H9 (cell line): ENCODE results near the gene TAF5L. TPM values are rescaled to one million over a fixed set of nuclear protein-coding genes. Genes with fewer than 3 reads are reported as not detected.

Source experiments
- DNase-seq: peaks from one replicate; pipeline ENCODE4 v3.0.0-alpha.2; 2017
- H2AFZ ChIP-seq: one replicate; pipeline ENCODE4 v1.6.1; 2013; ENCODE audit warnings: mild to moderate bottlenecking, low read length, control low read depth, moderate library complexity
- H2AK5ac ChIP-seq: 2 replicates; pipeline ENCODE4 v1.6.1; 2013; ENCODE audit warnings: low read length, control low read depth, mixed read lengths; ENCODE audit not compliant: insufficient read length
- H2BK120ac ChIP-seq: one replicate; pipeline ENCODE4 v1.6.1; 2013; ENCODE audit warnings: low read depth, mild to moderate bottlenecking, low read length, control low read depth, inconsistent platforms; ENCODE audit not compliant: poor library complexity, severe bottlenecking
- H2BK12ac ChIP-seq: 2 replicates; pipeline ENCODE4 v1.6.1; 2013; ENCODE audit warnings: low read length, control low read depth, mixed read lengths, low read depth; ENCODE audit not compliant: insufficient read length
- H2BK15ac ChIP-seq: 2 replicates; pipeline ENCODE4 v1.6.1; 2013; ENCODE audit warnings: low read depth, low read length, control low read depth
- H2BK20ac ChIP-seq: one replicate; pipeline ENCODE4 v1.6.1; 2013; ENCODE audit warnings: low read depth, mild to moderate bottlenecking, low read length, control low read depth, inconsistent platforms; ENCODE audit not compliant: poor library complexity, severe bottlenecking
- H2BK5ac ChIP-seq: 2 replicates; pipeline ENCODE4 v1.6.1; 2013; ENCODE audit warnings: low read length, control low read depth, mixed read lengths; ENCODE audit not compliant: insufficient read length
- H3K14ac ChIP-seq: 2 replicates; pipeline ENCODE4 v1.6.1; 2013; ENCODE audit warnings: low read length, control low read depth; ENCODE audit not compliant: insufficient read depth
- H3K18ac ChIP-seq: 2 replicates; pipeline ENCODE4 v1.6.1; 2013; ENCODE audit warnings: low read depth, mild to moderate bottlenecking, mixed read lengths, low read length, control low read depth; ENCODE audit not compliant: insufficient read length
- H3K23ac ChIP-seq: 2 replicates; pipeline ENCODE4 v1.6.1; 2013; ENCODE audit warnings: low read length, control low read depth, mixed read lengths, low read depth; ENCODE audit not compliant: insufficient read length
- H3K23me2 ChIP-seq: 2 replicates; pipeline ENCODE4 v1.6.1; 2013; ENCODE audit warnings: low read depth, mild to moderate bottlenecking, mixed read lengths, low read length, control low read depth; ENCODE audit not compliant: insufficient read length, poor library complexity, severe bottlenecking
- H3K27ac ChIP-seq: 2 replicates; pipeline ENCODE4 v1.5.1; 2013; ENCODE audit warnings: low read length, control low read depth, mixed read lengths, low read depth; ENCODE audit not compliant: insufficient read length
- H3K27me3 ChIP-seq: 2 replicates; pipeline ENCODE4 v1.6.1; 2013; ENCODE audit warnings: low read length, control low read depth, inconsistent platforms; ENCODE audit not compliant: insufficient read depth
- H3K4ac ChIP-seq: 2 replicates; pipeline ENCODE4 v1.6.1; 2013; ENCODE audit warnings: low read depth, mild to moderate bottlenecking, control low read depth, inconsistent platforms, low read length, moderate library complexity
- H3K4me1 ChIP-seq: 2 replicates; pipeline ENCODE4 v1.6.1; 2013; ENCODE audit warnings: low read length, control low read depth, inconsistent platforms; ENCODE audit not compliant: insufficient read depth
- H3K4me2 ChIP-seq: 2 replicates; pipeline ENCODE4 v1.6.1; 2013; ENCODE audit warnings: low read length, control low read depth, mixed read lengths; ENCODE audit not compliant: insufficient read length, insufficient read depth
- H3K56ac ChIP-seq: 2 replicates; pipeline ENCODE4 v1.6.1; 2013; ENCODE audit warnings: low read depth, mild to moderate bottlenecking, mixed read lengths, low read length, control low read depth; ENCODE audit not compliant: insufficient read length
- H3K79me1 ChIP-seq: 2 replicates; pipeline ENCODE4 v1.6.1; 2013; ENCODE audit warnings: low read depth, mild to moderate bottlenecking, moderate library complexity, low read length, control low read depth, inconsistent platforms; ENCODE audit not compliant: insufficient read depth, poor library complexity, severe bottlenecking
- H3K79me2 ChIP-seq: 2 replicates; pipeline ENCODE4 v1.6.1; 2013; ENCODE audit warnings: low read length, control low read depth, inconsistent platforms; ENCODE audit not compliant: insufficient read depth
- H3K9ac ChIP-seq: 2 replicates; pipeline ENCODE4 v1.6.1; 2013; ENCODE audit warnings: low read length, control low read depth, mixed read lengths; ENCODE audit not compliant: insufficient read length; ENCODE audit errors: extremely low read depth
- H3K9me3 ChIP-seq: one replicate; pipeline ENCODE4 v1.6.1; 2013; ENCODE audit warnings: low read depth, low read length, inconsistent platforms; ENCODE audit not compliant: control insufficient read depth
- H3T11ph ChIP-seq: one replicate; pipeline ENCODE4 v1.6.1; 2013; ENCODE audit warnings: mild to moderate bottlenecking, low read length, control low read depth, inconsistent platforms
- H4K20me1 ChIP-seq: one replicate; pipeline ENCODE4 v1.6.1; 2013; ENCODE audit not compliant: control insufficient read depth, insufficient read length, insufficient read depth
- H4K5ac ChIP-seq: 2 replicates; pipeline ENCODE4 v1.6.1; 2013; ENCODE audit warnings: low read depth, mild to moderate bottlenecking, mixed read lengths, low read length, control low read depth; ENCODE audit not compliant: insufficient read length
- H4K8ac ChIP-seq: replicated peaks from 2 replicates; pipeline ENCODE4 v1.6.1; 2013; ENCODE audit warnings: low read length, control low read depth, mixed read lengths, low read depth; ENCODE audit not compliant: insufficient read length
- H4K91ac ChIP-seq: 2 replicates; pipeline ENCODE4 v1.6.1; 2013; ENCODE audit warnings: low read depth, mild to moderate bottlenecking, moderate library complexity, mixed read lengths, low read length, control low read depth; ENCODE audit not compliant: insufficient read length
- H3K27ac Mint-ChIP-seq, 3 experiments: 2 replicates in 2 of 3; 3 replicates in 1 of 3; pipeline ENCODE4 v1.8.0; 2020 to 2021; ENCODE audit warnings: mixed read lengths in 3 of 3, mild to moderate bottlenecking in 1 of 3, moderate library complexity in 1 of 3
- H3K27me3 Mint-ChIP-seq: 2 replicates; pipeline ENCODE4 v1.8.0; 2021; ENCODE audit warnings: low read depth, mild to moderate bottlenecking, moderate library complexity, mixed read lengths
- H3K36me3 Mint-ChIP-seq, 3 experiments: 2 replicates in 2 of 3; 3 replicates in 1 of 3; pipeline ENCODE4 v1.8.0; 2020 to 2021; ENCODE audit warnings: low read depth in 3 of 3, mixed read lengths in 3 of 3; ENCODE audit not compliant: insufficient read depth in 1 of 3
- H3K4me1 Mint-ChIP-seq, 2 experiments: 2 replicates each; pipeline ENCODE4 v1.8.0; 2020; ENCODE audit warnings: mixed read lengths in 2 of 2
- H3K4me3 Mint-ChIP-seq, 2 experiments: 2 replicates in 1 of 2; 3 replicates in 1 of 2; pipeline ENCODE4 v1.8.0; 2020 to 2021; ENCODE audit warnings: mild to moderate bottlenecking in 2 of 2, mixed read lengths in 2 of 2, moderate library complexity in 1 of 2
- H3K9me3 Mint-ChIP-seq, 2 experiments: 2 replicates in 1 of 2; 3 replicates in 1 of 2; pipeline ENCODE4 v1.8.0; 2020; ENCODE audit warnings: mild to moderate bottlenecking in 2 of 2, mixed read lengths in 2 of 2, moderate library complexity in 1 of 2
- CTCF ChIP-seq: fragments of 200-600 bp; sonication (generic); conservative IDR thresholded peaks from 3 replicates; pipeline ENCODE4 v1.8.0; 2021; ENCODE audit warnings: antibody characterized with exemption, mild to moderate bottlenecking
- WGBS: extraction: QIAGEN DNeasy Blood & Tissue Kit; methylation state at CpG from one replicate; pipeline ENCODE4 v1.1.7; 2013; ENCODE audit warnings: missing lambda C conversion rate, low lambda C conversion rate, mixed read lengths; ENCODE audit not compliant: insufficient read length; ENCODE audit errors: extremely low coverage; 5-methylcytosine and 5-hydroxymethylcytosine counted together
- total RNA-seq: library from RNA; stranded (reverse); gene quantifications from 2 replicates; pipeline ENCODE4 v1.2.1, GENCODE V29; 2021

Gene TAF5L
- total RNA-seq, 1 experiment from 2014 or later, result 30.3 TPM

GRCh38 chr1:229574679-229575442 is 51.1 kb downstream of the TAF5L start:
- no peak overlapping the region for H3K27ac ChIP-seq
- H2BK15ac ChIP-seq, result no peak overlapping the region
- H3K4ac ChIP-seq, result no peak overlapping the region
- no peak overlapping the region for H2AFZ ChIP-seq
- H3K27me3 ChIP-seq, result no peaks in the 10 kb centered on the region
- no peak overlapping the region for H3K27ac Mint-ChIP-seq
- no peaks in the 10 kb centered on the region for H3K79me1 ChIP-seq
- no peak overlapping the region for H2BK5ac ChIP-seq
- H2BK12ac ChIP-seq, result no peak overlapping the region
- no peak overlapping the region for H3K4me3 Mint-ChIP-seq
- no peak overlapping the region for H2AK5ac ChIP-seq
- no peak for DNase-seq
- H3K27me3 Mint-ChIP-seq, result no peaks in the 10 kb centered on the region
- no peak overlapping the region for H4K8ac ChIP-seq
- no peak overlapping the region for H3K4me2 ChIP-seq
- H2BK120ac ChIP-seq, result no peak overlapping the region
- no peak overlapping the region for H4K5ac ChIP-seq
- peaks cover 11 to 17% of the 10 kb centered on the region in 2 experiments for H3K4me1 Mint-ChIP-seq
- no peak overlapping the region for H2BK20ac ChIP-seq
- no peak overlapping the region for H3K56ac ChIP-seq
- no peaks in the 10 kb centered on the region for H3K36me3 Mint-ChIP-seq
- H3K23ac ChIP-seq, result no peak overlapping the region
- no CpG with 5 or more reads among the region's 6 CpGs for WGBS
- H3K79me2 ChIP-seq, result no peaks in the 10 kb centered on the region
- H4K20me1 ChIP-seq, result no peaks in the 10 kb centered on the region
- H3K14ac ChIP-seq, result no peak overlapping the region
- H3T11ph ChIP-seq, result no peak overlapping the region
- H3K9me3 Mint-ChIP-seq, result no peaks in the 10 kb centered on the region
- H3K18ac ChIP-seq, result no peak overlapping the region
- H3K4me1 ChIP-seq, result no peaks in the 10 kb centered on the region; the same call in 1 of the 2 replicates
- no peak overlapping the region for H3K9ac ChIP-seq
- H3K9me3 ChIP-seq, result no peaks in the 10 kb centered on the region
- no peaks in the 10 kb centered on the region for H3K23me2 ChIP-seq
- no peak for TF ChIP-seq CTCF
- H4K91ac ChIP-seq, result no peak overlapping the region
